ENCODE data around the gene VASH2. TPM values are rescaled to one million over a fixed set of nuclear protein-coding genes. Genes with fewer than 3 reads are reported as not detected.

The VASH2 gene
- total and polyA plus RNA-seq, 2 of the 8 experiments (the other 6 are each of a cell fraction or from before 2014, with no cell fraction given): 44.0 to 187 TPM

DNA sequence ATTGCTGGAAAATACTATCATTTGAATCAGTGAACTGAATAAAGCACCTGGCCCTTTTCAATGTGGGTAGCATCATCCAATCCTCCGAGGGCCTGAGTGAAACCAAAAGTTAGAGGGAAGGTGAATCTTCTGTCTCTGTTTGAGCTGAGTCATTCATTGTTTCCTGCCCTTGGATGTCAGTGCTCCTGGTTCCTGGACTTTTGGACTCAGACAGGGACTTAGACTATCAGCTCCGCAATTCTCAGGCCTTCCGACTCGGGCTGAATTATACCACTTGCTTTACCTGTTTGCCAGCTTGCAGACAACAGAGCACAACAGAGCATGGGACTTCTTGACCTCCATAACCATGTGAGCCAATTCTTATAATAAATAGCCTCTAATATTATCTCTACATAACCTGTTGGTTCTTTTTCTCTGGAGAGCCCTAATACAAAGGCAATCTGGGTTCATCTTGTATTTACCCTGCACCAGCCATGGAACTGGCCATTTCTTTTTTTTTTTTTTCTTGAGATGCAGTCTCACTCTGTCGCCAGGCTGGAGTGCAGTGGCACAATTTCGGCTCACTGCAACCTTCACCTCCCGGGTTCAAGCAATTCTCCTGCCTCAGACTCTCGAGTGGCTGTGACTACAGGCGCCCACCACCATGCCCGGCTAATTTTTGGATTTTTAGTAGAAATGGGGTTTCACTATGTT lies 19.2 kb upstream of the VASH2 start (continued):
- TF ChIP-seq, protein P1, sequence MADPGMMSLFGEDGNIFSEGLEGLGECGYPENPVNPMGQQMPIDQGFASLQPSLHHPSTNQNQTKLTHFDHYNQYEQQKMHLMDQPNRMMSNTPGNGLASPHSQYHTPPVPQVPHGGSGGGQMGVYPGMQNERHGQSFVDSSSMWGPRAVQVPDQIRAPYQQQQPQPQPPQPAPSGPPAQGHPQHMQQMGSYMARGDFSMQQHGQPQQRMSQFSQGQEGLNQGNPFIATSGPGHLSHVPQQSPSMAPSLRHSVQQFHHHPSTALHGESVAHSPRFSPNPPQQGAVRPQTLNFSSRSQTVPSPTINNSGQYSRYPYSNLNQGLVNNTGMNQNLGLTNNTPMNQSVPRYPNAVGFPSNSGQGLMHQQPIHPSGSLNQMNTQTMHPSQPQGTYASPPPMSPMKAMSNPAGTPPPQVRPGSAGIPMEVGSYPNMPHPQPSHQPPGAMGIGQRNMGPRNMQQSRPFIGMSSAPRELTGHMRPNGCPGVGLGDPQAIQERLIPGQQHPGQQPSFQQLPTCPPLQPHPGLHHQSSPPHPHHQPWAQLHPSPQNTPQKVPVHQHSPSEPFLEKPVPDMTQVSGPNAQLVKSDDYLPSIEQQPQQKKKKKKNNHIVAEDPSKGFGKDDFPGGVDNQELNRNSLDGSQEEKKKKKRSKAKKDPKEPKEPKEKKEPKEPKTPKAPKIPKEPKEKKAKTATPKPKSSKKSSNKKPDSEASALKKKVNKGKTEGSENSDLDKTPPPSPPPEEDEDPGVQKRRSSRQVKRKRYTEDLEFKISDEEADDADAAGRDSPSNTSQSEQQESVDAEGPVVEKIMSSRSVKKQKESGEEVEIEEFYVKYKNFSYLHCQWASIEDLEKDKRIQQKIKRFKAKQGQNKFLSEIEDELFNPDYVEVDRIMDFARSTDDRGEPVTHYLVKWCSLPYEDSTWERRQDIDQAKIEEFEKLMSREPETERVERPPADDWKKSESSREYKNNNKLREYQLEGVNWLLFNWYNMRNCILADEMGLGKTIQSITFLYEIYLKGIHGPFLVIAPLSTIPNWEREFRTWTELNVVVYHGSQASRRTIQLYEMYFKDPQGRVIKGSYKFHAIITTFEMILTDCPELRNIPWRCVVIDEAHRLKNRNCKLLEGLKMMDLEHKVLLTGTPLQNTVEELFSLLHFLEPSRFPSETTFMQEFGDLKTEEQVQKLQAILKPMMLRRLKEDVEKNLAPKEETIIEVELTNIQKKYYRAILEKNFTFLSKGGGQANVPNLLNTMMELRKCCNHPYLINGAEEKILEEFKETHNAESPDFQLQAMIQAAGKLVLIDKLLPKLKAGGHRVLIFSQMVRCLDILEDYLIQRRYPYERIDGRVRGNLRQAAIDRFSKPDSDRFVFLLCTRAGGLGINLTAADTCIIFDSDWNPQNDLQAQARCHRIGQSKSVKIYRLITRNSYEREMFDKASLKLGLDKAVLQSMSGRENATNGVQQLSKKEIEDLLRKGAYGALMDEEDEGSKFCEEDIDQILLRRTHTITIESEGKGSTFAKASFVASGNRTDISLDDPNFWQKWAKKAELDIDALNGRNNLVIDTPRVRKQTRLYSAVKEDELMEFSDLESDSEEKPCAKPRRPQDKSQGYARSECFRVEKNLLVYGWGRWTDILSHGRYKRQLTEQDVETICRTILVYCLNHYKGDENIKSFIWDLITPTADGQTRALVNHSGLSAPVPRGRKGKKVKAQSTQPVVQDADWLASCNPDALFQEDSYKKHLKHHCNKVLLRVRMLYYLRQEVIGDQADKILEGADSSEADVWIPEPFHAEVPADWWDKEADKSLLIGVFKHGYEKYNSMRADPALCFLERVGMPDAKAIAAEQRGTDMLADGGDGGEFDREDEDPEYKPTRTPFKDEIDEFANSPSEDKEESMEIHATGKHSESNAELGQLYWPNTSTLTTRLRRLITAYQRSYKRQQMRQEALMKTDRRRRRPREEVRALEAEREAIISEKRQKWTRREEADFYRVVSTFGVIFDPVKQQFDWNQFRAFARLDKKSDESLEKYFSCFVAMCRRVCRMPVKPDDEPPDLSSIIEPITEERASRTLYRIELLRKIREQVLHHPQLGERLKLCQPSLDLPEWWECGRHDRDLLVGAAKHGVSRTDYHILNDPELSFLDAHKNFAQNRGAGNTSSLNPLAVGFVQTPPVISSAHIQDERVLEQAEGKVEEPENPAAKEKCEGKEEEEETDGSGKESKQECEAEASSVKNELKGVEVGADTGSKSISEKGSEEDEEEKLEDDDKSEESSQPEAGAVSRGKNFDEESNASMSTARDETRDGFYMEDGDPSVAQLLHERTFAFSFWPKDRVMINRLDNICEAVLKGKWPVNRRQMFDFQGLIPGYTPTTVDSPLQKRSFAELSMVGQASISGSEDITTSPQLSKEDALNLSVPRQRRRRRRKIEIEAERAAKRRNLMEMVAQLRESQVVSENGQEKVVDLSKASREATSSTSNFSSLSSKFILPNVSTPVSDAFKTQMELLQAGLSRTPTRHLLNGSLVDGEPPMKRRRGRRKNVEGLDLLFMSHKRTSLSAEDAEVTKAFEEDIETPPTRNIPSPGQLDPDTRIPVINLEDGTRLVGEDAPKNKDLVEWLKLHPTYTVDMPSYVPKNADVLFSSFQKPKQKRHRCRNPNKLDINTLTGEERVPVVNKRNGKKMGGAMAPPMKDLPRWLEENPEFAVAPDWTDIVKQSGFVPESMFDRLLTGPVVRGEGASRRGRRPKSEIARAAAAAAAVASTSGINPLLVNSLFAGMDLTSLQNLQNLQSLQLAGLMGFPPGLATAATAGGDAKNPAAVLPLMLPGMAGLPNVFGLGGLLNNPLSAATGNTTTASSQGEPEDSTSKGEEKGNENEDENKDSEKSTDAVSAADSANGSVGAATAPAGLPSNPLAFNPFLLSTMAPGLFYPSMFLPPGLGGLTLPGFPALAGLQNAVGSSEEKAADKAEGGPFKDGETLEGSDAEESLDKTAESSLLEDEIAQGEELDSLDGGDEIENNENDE (IDR thresholded peaks at IDR 0.05; ENCODE audit: insufficient replicate concordance, low read length): no peak
- no peak for TF ChIP-seq CREB1 (IDR thresholded peaks at IDR 0.05)
- TF ChIP-seq CBX8 (IDR thresholded peaks at IDR 0.05; ENCODE audit: borderline replicate concordance, low read depth, low read length): no peak
- no peak for TF ChIP-seq TEAD4 (IDR thresholded peaks at IDR 0.05; ENCODE audit: low read depth, low read length)
- TF ChIP-seq ZNF274 (IDR thresholded peaks at IDR 0.05; ENCODE audit: borderline replicate concordance, extremely low read depth, low read length): no peak
- no peak for TF ChIP-seq JUN (IDR thresholded peaks at IDR 0.05; ENCODE audit: low read depth, low read length)
- TF ChIP-seq PHF8 (conservative IDR thresholded peaks at IDR 0.05; ENCODE audit: low read depth, low read length): no peak
- TF ChIP-seq, protein P2, sequence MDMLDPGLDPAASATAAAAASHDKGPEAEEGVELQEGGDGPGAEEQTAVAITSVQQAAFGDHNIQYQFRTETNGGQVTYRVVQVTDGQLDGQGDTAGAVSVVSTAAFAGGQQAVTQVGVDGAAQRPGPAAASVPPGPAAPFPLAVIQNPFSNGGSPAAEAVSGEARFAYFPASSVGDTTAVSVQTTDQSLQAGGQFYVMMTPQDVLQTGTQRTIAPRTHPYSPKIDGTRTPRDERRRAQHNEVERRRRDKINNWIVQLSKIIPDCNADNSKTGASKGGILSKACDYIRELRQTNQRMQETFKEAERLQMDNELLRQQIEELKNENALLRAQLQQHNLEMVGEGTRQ (IDR thresholded peaks at IDR 0.05; ENCODE audit: low read length): no peak
- TF ChIP-seq KDM1A (IDR thresholded peaks at IDR 0.05; ENCODE audit: borderline replicate concordance, low read length): no peak
- no peak for TF ChIP-seq TBP (IDR thresholded peaks at IDR 0.05; ENCODE audit: low read depth, low read length)
